ENCODE measurements around the gene MAST4. TPM values are rescaled to one million over a fixed set of nuclear protein-coding genes. Genes with fewer than 3 reads are reported as not detected.

The MAST4 gene
- total RNA-seq, 1 experiment from 2014 or later = 11.8 TPM

DNA sequence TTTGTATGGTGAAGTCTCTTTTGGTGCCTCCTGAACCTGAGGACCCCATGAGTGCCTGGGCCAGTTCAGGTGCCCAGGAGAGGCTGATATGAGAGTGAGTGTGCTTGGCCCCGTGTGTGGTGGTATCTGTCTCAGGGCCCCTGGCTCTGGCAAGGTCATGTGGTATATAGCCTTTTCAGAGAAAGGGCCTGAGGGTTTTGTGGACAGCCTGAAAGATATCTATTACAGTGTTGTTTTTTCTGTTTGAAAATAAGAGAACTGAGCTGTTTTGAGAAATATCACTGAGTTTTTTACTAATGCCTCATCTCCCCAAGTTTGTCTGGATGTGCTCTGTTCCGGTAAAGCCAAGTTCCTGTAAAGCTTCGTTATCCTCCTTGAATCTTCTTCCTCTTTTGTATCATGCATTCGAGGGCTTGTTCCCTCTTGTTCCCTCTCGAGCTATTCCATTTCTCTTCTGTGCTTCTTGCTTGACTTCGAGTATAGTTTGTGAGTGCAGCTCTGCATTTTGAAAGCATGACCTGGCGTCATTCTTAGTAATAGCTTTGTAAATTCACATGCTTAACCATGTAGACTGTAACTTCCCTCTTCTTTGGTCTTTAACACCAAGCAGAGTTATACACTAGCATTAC is 122.3 kb downstream of the MAST4 start:
- Histone ChIP-seq H3K9me3 (ENCODE audit: low read length) (no peaks in the 10 kb centered on the region), H3K4me2 (ENCODE audit: low read depth, low read length, poor library complexity, severe bottlenecking) (no peak overlapping the region), H3K4me3 (ENCODE audit: low read length) (no peak overlapping the region), H3K9ac (ENCODE audit: low read length) (no peak overlapping the region), H3K79me2 (ENCODE audit: low read length) (no peaks in the 10 kb centered on the region), H3K36me3 (ENCODE audit: insufficient read depth, low read length) (no peaks in the 10 kb centered on the region), H2AFZ (ENCODE audit: low read length) (no peak overlapping the region), H3K9me2 (replicated peaks; ENCODE audit: insufficient read depth, low read length) (no peaks in the 10 kb centered on the region), H4K20me1 (ENCODE audit: insufficient read depth, low read depth, low read length) (no peaks in the 10 kb centered on the region), H3K4me1 (ENCODE audit: low read length) (no peaks in the 10 kb centered on the region), H3K27me3 (ENCODE audit: low read length) (no peaks in the 10 kb centered on the region), H3K27ac (ENCODE audit: low read length) (no peak overlapping the region)
- no peak for DNase-seq

DNA sequence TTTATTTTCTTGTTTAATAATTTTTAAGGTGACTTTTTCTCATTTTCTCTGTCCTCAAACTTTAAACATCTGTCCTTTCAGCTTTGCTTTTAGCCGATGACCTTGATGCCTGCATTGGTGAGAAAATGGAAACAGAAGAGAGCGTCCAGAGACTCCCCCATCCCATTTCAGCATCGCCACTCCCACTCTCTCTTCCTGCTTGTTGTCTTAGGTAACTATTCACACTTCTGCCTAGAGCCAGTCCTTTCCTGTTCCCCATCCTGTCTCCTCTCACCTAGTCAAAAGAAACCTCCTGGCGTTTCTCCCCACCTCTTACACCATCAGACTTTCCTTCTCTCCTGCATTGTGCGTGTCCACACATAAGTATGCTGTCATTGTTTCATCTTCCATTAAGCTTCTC is 124.6 kb downstream of the MAST4 start:
- Histone ChIP-seq H3K9me2 (replicated peaks; ENCODE audit: insufficient read depth, low read length) (no peaks in the 10 kb centered on the region), H2AFZ (ENCODE audit: low read length) (no peak overlapping the region), H3K27me3 (ENCODE audit: low read length) (no peaks in the 10 kb centered on the region), H3K4me3 (ENCODE audit: low read length) (no peak overlapping the region), H3K79me2 (ENCODE audit: low read length) (no peaks in the 10 kb centered on the region), H3K9me3 (ENCODE audit: low read length) (no peaks in the 10 kb centered on the region), H4K20me1 (ENCODE audit: insufficient read depth, low read depth, low read length) (no peaks in the 10 kb centered on the region), H3K4me1 (ENCODE audit: low read length) (no peaks in the 10 kb centered on the region), H3K36me3 (ENCODE audit: insufficient read depth, low read length) (no peaks in the 10 kb centered on the region), H3K4me2 (ENCODE audit: low read depth, low read length, poor library complexity, severe bottlenecking) (no peak overlapping the region), H3K27ac (ENCODE audit: low read length) (no peak overlapping the region), H3K9ac (ENCODE audit: low read length) (no peak overlapping the region)
- no peak for DNase-seq

DNA sequence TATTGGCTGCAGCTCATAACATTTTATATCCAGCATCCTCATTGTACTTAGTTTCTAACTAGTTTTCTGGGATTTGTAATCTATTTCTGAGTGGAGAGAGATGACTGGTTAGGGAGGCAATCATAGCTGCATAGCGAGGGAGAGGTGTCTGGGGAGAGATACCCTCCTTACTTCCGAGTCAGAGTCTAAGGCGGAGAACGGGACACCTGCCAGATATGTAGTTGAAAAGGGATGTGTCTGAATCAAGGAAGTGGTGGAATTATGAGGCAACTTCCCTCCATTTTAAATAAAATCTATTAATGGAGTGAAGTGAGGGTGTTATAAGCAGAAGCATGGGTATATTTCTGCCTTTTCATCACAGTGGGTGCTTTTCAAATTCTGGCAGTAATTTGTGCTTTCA is 126.5 kb downstream of the MAST4 start:
- no peak overlapping the region for H3K4me3 ChIP-seq (ENCODE audit: low read length)
- H3K9me3 ChIP-seq (ENCODE audit: low read length) = no peaks in the 10 kb centered on the region
- no peaks in the 10 kb centered on the region for H3K9me2 ChIP-seq (replicated peaks; ENCODE audit: insufficient read depth, low read length)
- DNase-seq = no peak
- no peak overlapping the region for H3K27ac ChIP-seq (ENCODE audit: low read length)
- H3K36me3 ChIP-seq (ENCODE audit: insufficient read depth, low read length) = no peaks in the 10 kb centered on the region
- no peaks in the 10 kb centered on the region for H4K20me1 ChIP-seq (ENCODE audit: insufficient read depth, low read depth, low read length)
- no peak overlapping the region for H3K9ac ChIP-seq (ENCODE audit: low read length)
- H3K4me1 ChIP-seq (ENCODE audit: low read length) = no peaks in the 10 kb centered on the region
- no peaks in the 10 kb centered on the region for H3K27me3 ChIP-seq (ENCODE audit: low read length)
- no peaks in the 10 kb centered on the region for H3K79me2 ChIP-seq (ENCODE audit: low read length)
- H2AFZ ChIP-seq (ENCODE audit: low read length) = no peak overlapping the region
- no peak overlapping the region for H3K4me2 ChIP-seq (ENCODE audit: low read depth, low read length, poor library complexity, severe bottlenecking)

GRCh38 chr5:66724349-66725139 is 128.4 kb downstream of the MAST4 start:
- Histone ChIP-seq H3K9ac (ENCODE audit: low read length) (no peak overlapping the region), H3K36me3 (ENCODE audit: insufficient read depth, low read length) (no peaks in the 10 kb centered on the region), H2AFZ (ENCODE audit: low read length) (no peak overlapping the region), H4K20me1 (ENCODE audit: insufficient read depth, low read depth, low read length) (no peaks in the 10 kb centered on the region), H3K79me2 (ENCODE audit: low read length) (no peaks in the 10 kb centered on the region), H3K4me3 (ENCODE audit: low read length) (no peak overlapping the region), H3K9me3 (ENCODE audit: low read length) (no peaks in the 10 kb centered on the region), H3K4me1 (ENCODE audit: low read length) (no peaks in the 10 kb centered on the region), H3K4me2 (ENCODE audit: low read depth, low read length, poor library complexity, severe bottlenecking) (no peak overlapping the region), H3K27ac (ENCODE audit: low read length) (no peak overlapping the region), H3K27me3 (ENCODE audit: low read length) (no peaks in the 10 kb centered on the region), H3K9me2 (replicated peaks; ENCODE audit: insufficient read depth, low read length) (no peaks in the 10 kb centered on the region)
- no peak for DNase-seq

GRCh38 chr5:66727630-66728029 is 131.4 kb downstream of the MAST4 start:
- Histone ChIP-seq H3K27me3 (ENCODE audit: low read length) (no peaks in the 10 kb centered on the region), H3K36me3 (ENCODE audit: insufficient read depth, low read length) (no peaks in the 10 kb centered on the region), H3K9me3 (ENCODE audit: low read length) (no peaks in the 10 kb centered on the region), H3K27ac (ENCODE audit: low read length) (no peak overlapping the region), H3K4me3 (ENCODE audit: low read length) (no peak overlapping the region), H4K20me1 (ENCODE audit: insufficient read depth, low read depth, low read length) (no peaks in the 10 kb centered on the region), H3K79me2 (ENCODE audit: low read length) (no peaks in the 10 kb centered on the region), H3K4me1 (ENCODE audit: low read length) (no peaks in the 10 kb centered on the region), H3K9me2 (replicated peaks; ENCODE audit: insufficient read depth, low read length) (no peaks in the 10 kb centered on the region), H3K9ac (ENCODE audit: low read length) (no peak overlapping the region), H3K4me2 (ENCODE audit: low read depth, low read length, poor library complexity, severe bottlenecking) (no peak overlapping the region), H2AFZ (ENCODE audit: low read length) (no peak overlapping the region)
- no peak for DNase-seq

DNA sequence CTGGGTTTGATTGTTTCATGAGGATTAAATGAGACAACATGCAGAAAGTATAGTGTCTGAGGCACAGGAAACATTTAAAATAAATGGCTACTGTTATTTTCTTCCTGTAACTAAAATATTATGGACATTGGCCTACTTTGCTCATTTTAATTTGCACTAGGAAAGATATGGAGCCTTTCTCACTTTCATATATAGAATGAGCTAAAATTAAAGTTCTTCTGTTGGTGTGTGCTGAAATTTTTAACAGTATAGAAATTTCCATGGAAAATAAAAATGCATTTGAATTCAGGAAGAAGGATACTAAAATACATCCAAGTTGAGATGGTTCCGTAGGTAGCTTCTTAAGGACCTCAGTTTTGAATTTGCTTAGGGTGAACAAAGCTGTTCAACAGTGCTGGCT is 131.9 kb downstream of the MAST4 start:
- Histone ChIP-seq H3K9me2 (replicated peaks; ENCODE audit: insufficient read depth, low read length) (no peaks in the 10 kb centered on the region), H3K27me3 (ENCODE audit: low read length) (no peaks in the 10 kb centered on the region), H3K4me2 (ENCODE audit: low read depth, low read length, poor library complexity, severe bottlenecking) (no peak overlapping the region), H3K4me3 (ENCODE audit: low read length) (no peak overlapping the region), H3K4me1 (ENCODE audit: low read length) (no peaks in the 10 kb centered on the region), H3K9me3 (ENCODE audit: low read length) (no peaks in the 10 kb centered on the region), H4K20me1 (ENCODE audit: insufficient read depth, low read depth, low read length) (no peaks in the 10 kb centered on the region), H3K36me3 (ENCODE audit: insufficient read depth, low read length) (no peaks in the 10 kb centered on the region), H3K9ac (ENCODE audit: low read length) (no peak overlapping the region), H3K27ac (ENCODE audit: low read length) (no peak overlapping the region), H2AFZ (ENCODE audit: low read length) (no peak overlapping the region), H3K79me2 (ENCODE audit: low read length) (no peaks in the 10 kb centered on the region)
- no peak for DNase-seq

DNA sequence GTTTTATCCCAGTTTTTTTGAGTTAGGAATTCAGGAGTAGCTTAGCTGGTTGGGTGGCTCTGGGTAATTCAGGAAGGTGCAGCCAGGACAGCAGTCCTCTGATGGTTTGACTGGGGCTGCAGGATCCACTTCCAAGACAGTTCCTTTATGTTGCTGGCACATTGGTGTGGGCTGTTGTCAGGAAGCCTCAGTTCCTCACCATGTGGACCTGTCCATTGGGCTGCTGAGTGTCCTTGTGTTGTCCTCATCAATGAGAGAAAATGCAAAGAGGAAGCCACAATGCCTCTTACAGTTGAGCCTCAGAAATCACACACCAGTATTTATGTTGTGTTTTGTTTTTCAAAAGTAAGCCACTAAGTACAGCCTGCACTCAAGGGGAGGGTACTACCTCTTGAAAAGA is 140.9 kb downstream of the MAST4 start:
- Histone ChIP-seq H3K27ac (ENCODE audit: low read length) (no peak overlapping the region), H4K20me1 (ENCODE audit: insufficient read depth, low read depth, low read length) (no peaks in the 10 kb centered on the region), H3K79me2 (ENCODE audit: low read length) (no peaks in the 10 kb centered on the region), H3K4me1 (ENCODE audit: low read length) (peaks cover 3% of the 10 kb centered on the region), H3K36me3 (ENCODE audit: insufficient read depth, low read length) (no peaks in the 10 kb centered on the region), H3K4me2 (ENCODE audit: low read depth, low read length, poor library complexity, severe bottlenecking) (no peak overlapping the region), H3K27me3 (ENCODE audit: low read length) (no peaks in the 10 kb centered on the region), H2AFZ (ENCODE audit: low read length) (no peak overlapping the region), H3K4me3 (ENCODE audit: low read length) (no peak overlapping the region), H3K9me2 (replicated peaks; ENCODE audit: insufficient read depth, low read length) (no peaks in the 10 kb centered on the region), H3K9ac (ENCODE audit: low read length) (no peak overlapping the region), H3K9me3 (ENCODE audit: low read length) (no peaks in the 10 kb centered on the region)
- no peak for DNase-seq

DNA sequence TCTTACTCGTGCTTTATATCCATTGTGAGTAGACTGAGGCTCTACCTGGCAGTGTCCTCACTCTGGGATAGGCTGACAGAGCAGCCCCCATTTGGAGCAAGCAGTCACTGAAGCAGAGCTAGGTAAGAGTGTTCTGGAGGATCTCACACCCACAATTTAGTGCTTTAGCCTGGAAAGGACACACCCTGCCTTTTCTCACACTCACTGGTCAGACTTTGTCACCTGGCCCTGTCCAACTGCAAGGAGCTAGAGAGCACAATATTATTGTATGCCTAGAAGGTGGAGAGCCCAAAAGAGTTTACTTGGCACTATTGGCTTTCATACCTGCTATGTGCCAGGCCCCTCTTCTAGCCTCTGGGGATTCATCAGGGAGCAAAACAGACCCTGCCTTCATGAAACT is 141.9 kb downstream of the MAST4 start:
- Histone ChIP-seq H3K9me2 (replicated peaks; ENCODE audit: insufficient read depth, low read length) (no peaks in the 10 kb centered on the region), H3K27me3 (ENCODE audit: low read length) (no peaks in the 10 kb centered on the region), H3K9me3 (ENCODE audit: low read length) (no peaks in the 10 kb centered on the region), H3K4me3 (ENCODE audit: low read length) (no peak overlapping the region), H2AFZ (ENCODE audit: low read length) (no peak overlapping the region), H3K79me2 (ENCODE audit: low read length) (no peaks in the 10 kb centered on the region), H3K4me2 (ENCODE audit: low read depth, low read length, poor library complexity, severe bottlenecking) (no peak overlapping the region), H3K4me1 (ENCODE audit: low read length) (peaks cover 3% of the 10 kb centered on the region), H4K20me1 (ENCODE audit: insufficient read depth, low read depth, low read length) (no peaks in the 10 kb centered on the region), H3K36me3 (ENCODE audit: insufficient read depth, low read length) (no peaks in the 10 kb centered on the region), H3K9ac (ENCODE audit: low read length) (no peak overlapping the region), H3K27ac (ENCODE audit: low read length) (no peak overlapping the region)
- no peak for DNase-seq

All from Karpas-422 (cell line).